HCT116 (cell line): ENCODE data around the gene NCOR1. TPM values are rescaled to one million over a fixed set of nuclear protein-coding genes. Genes with fewer than 3 reads are reported as not detected.
"Not testable (repeated sequence)": the region's sequence is repeated elsewhere in the genome, so short reads cannot be mapped to it uniquely, and the experiment has no call there.

Source experiments
- ATAC-seq: fragments of 200-7000 bp; cut with Tn5 transposase; 2 replicates; pipeline ENCODE4 v1.9.1; 2020; ENCODE audit warnings: mild to moderate bottlenecking, moderate library complexity
- BruUV-seq: library from RNA; stranded (reverse); fragments of 400-500 nt; replicated peaks from 2 replicates; lab custom pipeline; 2021; lab: Mats Ljungman, UMichigan
- CTCF ChIA-PET: fragments of 300-600 bp; sonication (Branson Sonifier 250); formaldehyde crosslinking; loops from one replicate; lab custom pipeline; 2021; ENCODE audit warnings: antibody characterized with exemption; lab: Charles Lee
- POLR2A ChIA-PET: fragments of 300-600, 350-600 bp; sonication (Branson Sonifier 250); formaldehyde crosslinking; loops from one replicate; lab custom pipeline; 2021; ENCODE audit warnings: antibody characterized with exemption; lab: Charles Lee
- RAD21 ChIA-PET, 2 experiments: fragments of 300-600 bp; sonication (Branson Sonifier 250); formaldehyde crosslinking; loops; one replicate each; lab custom pipeline; 2023; ENCODE audit warnings: low total read pairs in 2 of 2; ENCODE audit not compliant: uncharacterized antibody in 2 of 2, unreplicated experiment in 2 of 2, low non-redundant PET in 1 of 2; lab: Charles Lee
- DNase-seq: peaks from one replicate; pipeline ENCODE4 v3.0.0-alpha.2; 2010; ENCODE audit warnings: low read depth, low spot score
- H2AFZ ChIP-seq: fragments of 200-600 bp; shearing (Covaris generic), sonication (generic); 2 replicates; pipeline ENCODE4 v1.6.1; 2017; ENCODE audit warnings: low read depth, mixed run types, mixed read lengths, antibody characterized with exemption, low read length; ENCODE audit not compliant: poor library complexity, severe bottlenecking
- H3K27ac ChIP-seq: 2 replicates; pipeline ENCODE4 v1.5.1; 2012; ENCODE audit warnings: low read depth, low read length
- H3K27me3 ChIP-seq: fragments of 200-600 bp; sonication (generic); 2 replicates; pipeline ENCODE4 v1.6.1; 2016; ENCODE audit warnings: mixed run types, low read length, mixed read lengths; ENCODE audit not compliant: insufficient read depth
- H3K36me3 ChIP-seq, 2 experiments: fragments of 200-500 bp in 1 of 2; fragments of 200-600 bp in 1 of 2; sonication (Bioruptor generic) in 1 of 2; sonication (generic) in 1 of 2; 2 replicates each; pipeline versions ENCODE4 v1.5.1 to v1.6.1; 2014 to 2016; ENCODE audit warnings: low read length in 2 of 2, inconsistent platforms in 1 of 2, mixed read lengths in 1 of 2, mixed run types in 1 of 2; ENCODE audit not compliant: insufficient read depth in 2 of 2, control insufficient read depth in 1 of 2
- H3K4me1 ChIP-seq, 2 experiments: fragments of 200-600 bp in 1 of 2; sonication (generic) in 1 of 2; 2 replicates each; pipeline versions ENCODE4 v1.5.1 to v1.6.1; 2012 to 2017; ENCODE audit warnings: low read length in 2 of 2, inconsistent platforms in 1 of 2, mild to moderate bottlenecking in 1 of 2, mixed read lengths in 1 of 2, mixed run types in 1 of 2, moderate library complexity in 1 of 2; ENCODE audit not compliant: insufficient read depth in 2 of 2, control insufficient read depth in 1 of 2
- H3K4me2 ChIP-seq: fragments of 200-600 bp; sonication (generic); 2 replicates; pipeline ENCODE4 v1.6.1; 2017; ENCODE audit warnings: mixed run types, low read length, mixed read lengths
- H3K4me3 ChIP-seq, 2 experiments: fragments of 200-600 bp in 1 of 2; sonication (generic) in 1 of 2; replicated peaks in 1 of 2; 2 replicates each; pipeline ENCODE4 v1.5.1; 2011 to 2016; ENCODE audit warnings: low read length in 2 of 2, control low read depth in 1 of 2, low read depth in 1 of 2, mild to moderate bottlenecking in 1 of 2, mixed read lengths in 1 of 2, mixed run types in 1 of 2
- H3K79me2 ChIP-seq: fragments of 200-600 bp; sonication (generic); 2 replicates; pipeline ENCODE4 v1.6.1; 2017; ENCODE audit warnings: mild to moderate bottlenecking, mixed run types, low read length, moderate library complexity, mixed read lengths; ENCODE audit not compliant: insufficient read depth
- H3K9ac ChIP-seq: fragments of 200-600 bp; sonication (generic); 2 replicates; pipeline ENCODE4 v1.6.1; 2016; ENCODE audit warnings: low read length, mixed read lengths
- H3K9me2 ChIP-seq: fragments of 200-600 bp; sonication (generic), shearing (Covaris generic); 2 replicates; pipeline ENCODE4 v1.6.1; 2017; ENCODE audit warnings: mixed run types, mild to moderate bottlenecking, moderate library complexity; ENCODE audit not compliant: insufficient read depth
- H3K9me3 ChIP-seq, 2 experiments: fragments of 200-500 bp in 1 of 2; fragments of 200-600 bp in 1 of 2; sonication (Bioruptor generic) in 1 of 2; sonication (generic) in 1 of 2; 2 replicates each; pipeline ENCODE4 v1.6.1; 2014 to 2017; ENCODE audit warnings: low read length in 2 of 2, mixed read lengths in 2 of 2, inconsistent platforms in 1 of 2, low read depth in 1 of 2, mild to moderate bottlenecking in 1 of 2, mixed run types in 1 of 2, moderate library complexity in 1 of 2; ENCODE audit not compliant: control insufficient read depth in 1 of 2, insufficient read depth in 1 of 2
- H4K20me1 ChIP-seq: fragments of 200-600 bp; sonication (generic), shearing (Covaris generic); 2 replicates; pipeline ENCODE4 v1.6.1; 2017; ENCODE audit warnings: mixed run types, mild to moderate bottlenecking, moderate library complexity; ENCODE audit not compliant: insufficient read depth
- intact Hi-C: fragments of 100-400 bp; cut with micrococcal nuclease; formaldehyde crosslinking; loops from 2 replicates; pipeline ENCODE4 v1.10.0; 2022
- total RNA-seq: library from RNA; stranded (reverse); gene quantifications from one replicate; pipeline ENCODE4 v1.2.1, GENCODE V29; 2021; ENCODE audit not compliant: unreplicated experiment

The NCOR1 gene
- total RNA-seq, 1 experiment from 2014 or later, result 43.7 TPM

- H2AFZ ChIP-seq, H3K36me3 ChIP-seq, DNase-seq, H3K27ac ChIP-seq, BruUV-seq, H3K9me3 ChIP-seq, H3K4me3 ChIP-seq, ATAC-seq, H3K9ac ChIP-seq, H4K20me1 ChIP-seq, RAD21 ChIA-PET, H3K27me3 ChIP-seq, H3K4me2 ChIP-seq, intact Hi-C loops, H3K9me2 ChIP-seq, CTCF ChIA-PET: not testable (repeated sequence)
- H3K79me2 ChIP-seq, result peaks cover 91% of the 10 kb centered on the region
- POLR2A ChIA-PET, result interaction anchor here (1.0 kb wide), 1 partner anchor 12 kb away, joined by 3 read pairs; the partner anchor contains the start of gene NCOR1
- peaks cover 15 to 18% of the 10 kb centered on the region in 2 experiments for H3K4me1 ChIP-seq
These were observed 12.5 kb downstream of the NCOR1 start for GRCh38 chr17:16202554-16203500.

GRCh38 chr17:16201693-16202131 lies 13.6 kb downstream of the NCOR1 start:
- RAD21 ChIA-PET, DNase-seq, H2AFZ ChIP-seq, CTCF ChIA-PET, POLR2A ChIA-PET, H3K27ac ChIP-seq, H3K27me3 ChIP-seq, H3K4me2 ChIP-seq, H3K9ac ChIP-seq, BruUV-seq, H3K4me3 ChIP-seq, H3K36me3 ChIP-seq, H3K9me3 ChIP-seq, H4K20me1 ChIP-seq, ATAC-seq, intact Hi-C loops, H3K9me2 ChIP-seq: not testable (repeated sequence)
- peaks cover 8 to 14% of the 10 kb centered on the region in 2 experiments for H3K4me1 ChIP-seq
- peaks cover 92% of the 10 kb centered on the region for H3K79me2 ChIP-seq
